ENCODE measurements around the gene CKMT1B. TPM values are rescaled to one million over a fixed set of nuclear protein-coding genes. Genes with fewer than 3 reads are reported as not detected.
"Not testable (repeated sequence)": the region's sequence is repeated elsewhere in the genome, so short reads cannot be mapped to it uniquely, and the experiment has no call there.

The CKMT1B gene
- polyA plus RNA-seq (ENCODE audit: insufficient read length in 3 of 3): 1 to 10 TPM; 2.2 to 3.4 (median 3.2) TPM
- long read RNA-seq, donor 1, partial matches to known transcripts: 0 of 1 reads
- long read RNA-seq, donor 1, other reads (novel, unspliced or antisense): 0 of 1 reads
- long read RNA-seq, donor 2, partial matches to known transcripts: 0 of 2 reads
- long read RNA-seq, donor 2, other reads (novel, unspliced or antisense): 0 of 2 reads
- long read RNA-seq, donor 3: 0 reads
- long read RNA-seq, donor 4: 0 reads
- long read RNA-seq, donor 5, partial matches to known transcripts: 0 of 1 reads
- long read RNA-seq, donor 5, other reads (novel, unspliced or antisense): 0 of 1 reads
- long read RNA-seq, donor 6: 0 reads
- long read RNA-seq, donor 7, partial matches to known transcripts: 0 of 2 reads
- long read RNA-seq, donor 7, other reads (novel, unspliced or antisense): 0 of 2 reads
- long read RNA-seq, donor 8: 0 reads
- long read RNA-seq, donor 9: 0 reads
- long read RNA-seq, donor 10, partial matches to known transcripts: 0 of 2 reads
- long read RNA-seq, donor 10, other reads (novel, unspliced or antisense): 0 of 2 reads
- long read RNA-seq, donor 11, partial matches to known transcripts: 0 of 1 reads
- long read RNA-seq, donor 11, other reads (novel, unspliced or antisense): 0 of 1 reads
- long read RNA-seq, donor 12: 0 reads
- long read RNA-seq, donor 13, partial matches to known transcripts: 0 of 2 reads
- long read RNA-seq, donor 13, other reads (novel, unspliced or antisense): 0 of 2 reads
- long read RNA-seq, donor 14: 0 reads
- long read RNA-seq, donor 15: 0 reads
- long read RNA-seq, donor 16: 0 reads

DNA sequence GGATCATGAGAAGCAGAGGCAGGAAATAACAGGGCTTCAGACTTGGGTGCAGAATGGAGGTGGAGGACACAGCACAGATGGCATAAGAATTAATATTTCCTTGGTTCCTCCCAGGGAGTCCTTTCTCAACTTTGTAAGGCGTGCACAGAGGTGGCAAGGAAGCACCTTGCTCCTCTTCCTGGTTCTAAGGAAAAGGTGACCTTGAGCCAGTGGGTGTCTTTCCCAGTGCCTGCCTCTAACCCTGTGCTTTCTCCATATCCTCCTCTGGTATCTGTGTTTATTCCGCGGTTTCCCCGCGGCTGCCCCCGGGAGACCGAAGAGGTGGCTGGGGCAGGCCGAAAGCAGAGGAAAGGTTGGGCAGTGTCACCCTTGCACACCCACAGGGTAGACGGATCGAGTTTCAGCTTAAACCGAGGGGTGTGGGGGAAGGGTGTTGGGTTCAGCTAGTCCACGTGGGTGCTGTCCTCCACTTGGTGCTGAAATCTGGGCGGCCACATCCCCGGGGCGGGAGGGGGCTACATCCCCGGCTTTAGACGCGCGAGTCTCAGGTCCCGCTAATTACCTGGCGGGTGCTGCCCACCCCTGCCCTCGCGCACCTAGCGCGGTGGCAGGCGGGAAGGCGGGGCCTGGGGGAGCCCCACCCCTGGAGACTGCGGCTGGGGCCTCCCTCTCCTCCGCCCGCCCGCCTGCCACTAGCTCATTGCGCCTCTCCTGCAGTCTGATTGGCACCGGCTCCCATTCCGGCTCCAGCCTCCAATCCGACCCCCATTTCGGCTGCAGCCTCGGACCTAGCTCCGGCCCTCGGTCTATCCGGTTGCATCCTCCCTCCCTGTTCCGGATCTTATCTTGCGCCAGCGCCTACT lies at the start of gene CKMT1B:
CKMT1B (plus strand) TSS at position 700 of the 863 bp plus-strand sequence. CDS start 192 bp downstream, outside the sequence.
- not testable (repeated sequence) for DNase-seq

DNA sequence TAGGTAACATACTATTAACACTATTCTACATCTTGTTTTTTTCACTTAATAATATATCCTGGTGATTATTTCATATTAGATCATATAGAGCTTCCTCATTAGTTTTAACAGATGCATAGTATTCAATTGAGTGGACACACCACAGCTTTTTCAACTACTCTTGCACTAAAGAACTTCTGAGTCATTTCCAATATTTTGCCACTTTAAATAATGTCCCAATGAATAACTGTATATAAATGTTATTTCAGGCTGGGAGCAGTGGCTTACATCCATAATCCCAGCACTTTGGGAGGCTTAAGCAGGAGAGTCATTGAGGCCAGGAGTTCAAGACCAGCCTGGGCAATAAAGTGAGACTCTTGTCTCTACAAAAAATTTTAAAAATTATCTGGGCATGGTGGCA lies 49.6 kb upstream of the CKMT1B start:
- DNase-seq: no peak

DNA sequence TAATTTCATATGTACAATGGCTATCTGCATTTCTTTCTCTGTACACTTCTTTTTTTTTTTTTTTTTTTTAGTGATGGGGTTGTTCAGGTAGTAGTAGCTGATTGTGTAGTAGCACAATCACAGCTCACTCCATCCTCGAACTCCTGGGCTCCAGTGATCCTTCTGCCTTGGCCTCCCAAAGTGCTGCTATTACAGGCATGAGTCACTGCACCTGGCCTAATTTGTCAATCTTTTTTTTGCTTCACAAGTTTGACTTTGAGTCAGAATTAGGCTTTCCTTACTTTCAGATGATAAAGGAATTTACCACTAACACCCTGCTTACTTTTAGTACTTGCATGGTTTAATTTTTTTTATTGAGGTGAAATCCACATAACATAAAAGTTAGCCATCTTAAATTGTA lies 48.4 kb upstream of the CKMT1B start:
- DNase-seq: no peak

DNA sequence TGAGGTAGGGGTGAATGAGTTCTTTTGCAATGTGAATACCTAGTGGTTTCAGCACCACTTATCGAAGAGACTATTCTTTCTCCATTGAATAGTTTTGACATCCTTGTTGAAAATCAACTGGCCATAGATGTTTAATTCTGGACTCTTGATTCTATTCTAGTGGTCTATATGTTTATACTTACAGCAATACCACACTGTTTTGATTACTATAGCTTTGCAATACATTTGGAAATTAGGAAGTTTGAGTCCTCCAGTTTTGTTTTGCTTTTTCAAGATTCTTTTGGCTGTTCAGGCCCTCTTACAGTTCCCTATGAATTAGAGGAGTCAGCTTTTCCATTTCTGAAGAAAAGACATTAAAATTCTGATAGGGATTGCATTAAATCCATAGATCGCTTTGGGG lies 46.3 kb upstream of the CKMT1B start:
- DNase-seq: no peak

DNA sequence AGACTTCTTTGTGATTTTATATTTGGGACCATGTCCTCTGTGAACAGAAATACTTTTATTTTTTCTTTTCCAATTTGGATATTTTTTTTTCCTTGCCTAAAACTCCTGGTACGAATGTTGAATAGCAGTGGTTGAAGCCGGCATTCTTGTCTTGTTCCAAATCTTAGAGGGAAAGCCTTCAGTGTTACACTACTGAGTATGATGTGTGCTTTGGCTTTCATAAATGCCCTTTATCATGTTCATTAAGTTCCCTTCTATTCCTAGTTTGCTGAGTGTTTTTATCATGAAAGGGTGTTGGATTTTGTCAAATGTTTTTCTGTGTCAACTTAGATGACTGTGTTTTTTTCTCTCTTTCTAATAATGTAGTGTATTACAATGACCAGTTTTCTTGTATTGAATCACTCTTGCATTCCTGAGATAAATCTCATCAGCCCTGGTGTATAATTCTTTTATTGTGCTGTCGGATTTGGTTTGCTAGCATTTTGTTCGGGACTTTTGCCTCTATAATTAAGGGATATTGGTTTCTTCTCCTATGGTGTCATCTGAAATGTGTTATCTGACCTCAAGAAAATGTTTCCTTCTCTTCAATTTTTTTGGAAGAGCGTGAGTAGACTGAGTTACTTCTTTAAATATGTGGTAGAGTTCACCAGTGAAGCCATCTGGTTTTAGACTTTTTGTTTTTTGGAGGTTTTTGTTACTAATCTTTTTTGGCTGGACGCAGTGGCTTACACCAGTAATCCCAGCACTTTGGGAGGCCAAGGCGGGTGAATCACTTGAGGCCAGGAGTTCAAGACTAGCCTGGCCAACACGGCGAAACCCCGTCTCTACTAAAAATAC lies 43.1 kb upstream of the CKMT1B start:
- DNase-seq: no peak

DNA sequence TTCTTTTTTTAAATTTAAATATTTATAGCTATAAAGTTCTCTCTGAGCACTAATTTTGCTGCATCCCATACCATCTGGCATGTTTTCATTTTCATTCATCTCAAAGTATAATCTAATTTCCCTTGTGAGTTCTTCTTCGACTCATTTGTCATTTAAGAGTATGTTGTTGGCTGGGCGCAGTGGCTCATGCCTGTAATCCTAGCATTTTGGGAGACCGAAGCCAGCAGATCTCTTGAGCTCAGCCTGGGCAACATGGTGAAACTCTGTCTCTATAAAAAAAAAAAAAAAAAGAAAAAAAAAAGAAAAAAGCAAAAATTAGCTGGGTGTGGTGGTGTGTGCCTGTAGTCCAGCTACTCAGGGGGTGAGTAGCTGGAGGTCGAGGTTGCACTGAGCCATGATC lies 41.6 kb upstream of the CKMT1B start:
- no peak for DNase-seq

DNA sequence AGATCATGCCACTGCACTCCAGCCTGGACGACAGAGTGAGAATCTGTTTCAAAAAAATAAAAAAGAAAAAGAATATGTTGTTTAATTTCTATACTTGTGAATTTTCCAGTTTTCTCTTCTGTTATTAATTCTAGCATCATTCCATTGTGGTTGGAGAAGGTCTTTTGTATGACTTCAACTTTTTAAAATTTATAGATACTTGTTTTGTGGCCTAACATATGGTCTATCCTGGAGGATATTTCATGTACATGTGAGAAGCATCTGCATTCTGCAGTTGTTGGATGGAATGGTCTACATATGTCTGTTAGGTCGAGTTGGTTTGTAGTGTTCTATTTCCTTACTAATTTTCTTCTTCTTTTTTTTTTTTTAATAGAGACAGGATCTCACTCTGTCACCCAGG lies 40.8 kb upstream of the CKMT1B start:
- no peak for DNase-seq

DNA sequence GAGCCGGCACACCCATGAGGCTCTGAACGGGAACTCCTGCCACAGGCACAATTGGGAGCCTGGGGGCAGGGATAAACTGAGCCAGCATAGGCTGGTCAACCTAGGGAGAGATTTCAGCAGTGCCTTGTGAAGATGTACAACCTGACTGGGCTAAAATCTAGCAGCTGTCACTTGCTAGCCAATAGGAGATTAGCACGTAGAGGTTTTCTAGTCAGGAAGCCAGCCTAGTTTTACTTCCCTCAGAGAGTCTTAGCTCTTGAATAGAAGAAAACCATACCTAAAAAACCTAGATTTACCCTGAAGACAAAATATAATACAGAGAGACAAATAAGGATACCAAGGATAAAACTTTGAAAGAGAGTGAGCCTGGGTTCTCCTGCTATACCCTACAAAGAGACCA lies 31.1 kb upstream of the CKMT1B start:
- not testable (repeated sequence) for DNase-seq

DNA sequence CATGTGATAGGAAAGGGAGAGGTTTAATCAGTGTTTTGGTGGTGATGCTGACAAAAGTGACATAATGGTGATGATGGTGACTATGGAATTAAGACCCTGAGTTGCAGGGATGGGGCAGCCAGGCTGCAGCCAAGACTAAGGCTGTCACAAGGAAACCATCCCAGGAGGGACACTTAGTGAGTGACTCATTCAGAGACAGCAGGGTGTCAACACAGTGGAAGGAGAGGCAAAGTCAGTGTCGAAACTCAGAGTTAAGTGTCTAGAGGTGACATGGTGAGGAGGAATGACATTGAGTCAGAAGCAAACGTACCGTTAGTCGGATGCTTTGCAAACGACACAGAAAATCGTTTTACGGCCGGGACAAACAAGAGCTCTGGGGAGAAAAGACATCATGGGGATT lies 30.0 kb upstream of the CKMT1B start:
- DNase-seq: not testable (repeated sequence)

DNA sequence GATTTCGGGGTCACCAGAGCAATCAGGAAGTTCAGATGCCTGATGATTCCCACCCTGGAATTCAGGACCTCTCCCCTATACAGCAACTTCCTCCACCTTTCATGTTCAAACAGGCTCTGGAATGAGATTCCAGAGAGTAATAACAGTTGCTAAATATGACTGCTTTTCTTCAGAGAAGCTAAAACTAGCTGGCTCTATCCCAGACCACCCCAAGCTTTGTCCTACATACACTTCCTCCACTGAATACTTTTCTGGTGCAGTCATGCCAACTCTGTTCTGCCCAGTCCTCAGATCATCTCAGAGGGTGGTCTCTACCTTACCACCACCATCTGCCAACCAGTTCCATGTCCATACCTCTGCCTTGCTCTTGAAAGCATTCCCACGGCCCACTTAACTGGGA lies 27.2 kb upstream of the CKMT1B start:
- DNase-seq: not testable (repeated sequence)

DNA sequence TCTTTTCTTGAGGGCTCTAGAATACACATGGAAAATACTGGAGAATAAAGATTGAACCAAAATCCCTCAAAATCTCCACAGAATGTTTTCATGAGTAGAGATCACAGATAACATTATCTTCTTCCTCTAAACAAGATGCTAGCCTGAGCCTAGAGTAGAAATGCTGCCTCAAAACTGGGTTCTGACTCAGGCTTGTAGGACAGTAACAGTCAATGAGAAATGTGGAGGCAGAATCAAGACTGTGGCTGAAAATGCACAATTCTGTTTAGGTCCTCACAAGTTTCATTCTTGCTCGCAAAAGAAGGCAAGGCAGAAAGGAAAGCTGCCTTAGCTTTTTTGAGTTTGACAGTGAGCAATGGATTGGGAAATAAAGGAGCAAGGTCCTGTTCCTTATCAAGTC lies 19.2 kb upstream of the CKMT1B start:
- DNase-seq: not testable (repeated sequence)

DNA sequence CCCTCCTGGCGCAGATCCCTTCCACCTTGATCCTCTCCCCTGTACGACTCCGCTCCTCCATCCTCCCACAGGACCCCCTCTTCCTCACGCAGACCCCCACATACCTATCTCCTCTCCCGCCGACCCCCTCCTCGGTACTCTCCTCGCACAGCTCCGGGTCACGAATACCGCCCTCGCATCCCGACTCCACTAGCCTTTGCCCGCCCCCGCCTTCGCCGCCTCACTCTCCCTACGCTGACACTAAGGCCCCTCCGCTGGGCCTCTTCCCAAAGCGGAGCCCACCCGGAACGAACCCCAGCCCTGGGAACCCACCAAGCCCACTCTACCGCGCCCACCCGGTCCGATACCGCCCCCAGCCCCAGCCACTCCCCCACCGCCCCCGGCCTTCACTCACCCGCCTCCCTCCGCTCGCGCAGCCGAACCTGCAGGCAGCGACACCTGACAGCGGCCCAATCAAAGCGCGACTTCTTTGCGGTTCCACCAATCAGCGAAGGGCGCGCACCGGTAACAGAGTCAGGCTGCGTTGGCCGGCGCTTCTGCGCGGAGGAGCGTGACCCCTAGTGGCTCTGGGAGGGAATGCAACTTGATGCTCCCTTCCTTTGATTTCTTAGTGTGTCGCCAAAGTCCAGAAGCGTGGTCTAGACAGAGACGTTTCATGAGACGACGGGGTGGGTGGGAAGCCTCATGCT lies 3.9 kb upstream of the CKMT1B start, which contains the start of gene PPIP5K1:
PPIP5K1 (minus strand) TSS at position 431 of the 689 bp plus-strand sequence. CDS start 5,704 bp downstream, outside the sequence.
- DNase-seq: not testable (repeated sequence)

DNA sequence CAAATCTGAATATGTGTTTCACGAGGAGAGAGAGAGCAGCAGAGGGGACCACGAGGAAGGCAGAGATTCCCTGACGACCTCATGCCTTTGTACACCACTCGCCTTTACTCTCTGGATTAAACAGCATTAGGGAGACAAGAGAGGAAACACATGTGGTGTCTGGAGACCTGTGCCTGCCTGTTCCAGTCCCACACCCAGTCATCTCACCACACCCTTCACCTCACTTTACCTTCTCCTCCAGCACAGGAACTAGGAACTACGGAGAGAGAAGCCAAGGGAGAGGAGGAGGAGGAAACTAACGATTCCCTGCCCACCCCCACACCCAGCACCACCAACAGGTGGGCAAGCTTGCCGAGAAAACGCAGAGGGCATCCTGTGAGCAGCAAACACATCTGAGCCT lies 986 bp upstream of the CKMT1B start:
- DNase-seq: not testable (repeated sequence)

DNA sequence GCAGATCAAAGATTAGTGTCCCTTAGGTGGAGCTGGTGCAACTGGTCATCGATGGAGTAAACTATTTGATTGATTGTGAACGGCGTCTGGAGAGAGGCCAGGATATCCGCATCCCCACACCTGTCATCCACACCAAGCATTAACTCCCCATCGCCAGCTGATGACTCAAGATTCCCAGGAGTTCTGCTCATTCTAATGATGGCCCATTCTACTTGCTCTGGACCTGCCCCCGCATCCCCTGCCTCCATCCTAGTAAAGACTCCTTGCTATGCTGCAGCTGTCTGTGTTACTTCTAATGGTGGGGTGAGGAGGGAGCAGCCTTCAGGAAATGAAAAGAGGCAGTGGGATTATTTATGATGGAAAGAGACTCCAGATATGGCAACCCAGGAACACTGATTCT lies 5.3 kb downstream of the CKMT1B start:
- not testable (repeated sequence) for DNase-seq

DNA sequence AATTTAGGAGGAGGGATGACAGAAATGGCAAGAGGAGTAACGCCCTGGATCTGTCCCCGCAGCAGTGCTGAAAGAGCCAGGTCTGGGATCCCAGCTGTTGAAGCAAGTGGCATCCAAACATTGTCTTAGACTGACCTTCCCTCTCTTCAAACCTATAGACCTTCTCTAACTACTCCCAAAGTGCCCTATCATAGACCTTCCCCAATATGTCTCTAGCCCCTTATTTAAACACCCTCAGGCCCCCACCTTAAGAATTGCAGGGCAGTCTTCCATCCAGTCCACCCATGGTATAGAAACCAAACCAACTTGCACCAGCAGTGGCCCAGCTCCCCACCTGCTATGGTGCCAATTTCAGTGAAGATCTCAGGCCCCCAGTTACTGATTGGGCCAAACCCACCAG lies 6.4 kb downstream of the CKMT1B start:
- DNase-seq: not testable (repeated sequence)

DNA sequence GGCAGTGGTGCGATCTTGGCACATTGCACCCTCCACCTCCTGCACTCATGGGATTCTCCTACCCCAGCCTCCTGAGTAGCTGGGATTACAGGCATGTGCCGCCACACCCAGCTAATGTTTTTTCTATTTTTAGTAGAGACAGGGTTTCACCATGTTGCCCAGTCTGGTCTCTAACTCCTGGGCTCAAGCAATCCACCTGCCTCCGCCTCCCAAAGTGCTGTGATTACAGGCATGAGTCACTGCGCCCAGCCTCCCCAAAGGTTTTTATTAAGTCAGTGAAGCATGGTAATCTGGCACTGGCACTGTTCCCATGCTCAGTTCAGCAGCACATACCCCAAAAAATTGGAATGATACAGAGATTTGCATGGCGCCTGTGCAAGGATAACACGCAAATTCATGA lies 8.4 kb downstream of the CKMT1B start:
- not testable (repeated sequence) for DNase-seq

DNA sequence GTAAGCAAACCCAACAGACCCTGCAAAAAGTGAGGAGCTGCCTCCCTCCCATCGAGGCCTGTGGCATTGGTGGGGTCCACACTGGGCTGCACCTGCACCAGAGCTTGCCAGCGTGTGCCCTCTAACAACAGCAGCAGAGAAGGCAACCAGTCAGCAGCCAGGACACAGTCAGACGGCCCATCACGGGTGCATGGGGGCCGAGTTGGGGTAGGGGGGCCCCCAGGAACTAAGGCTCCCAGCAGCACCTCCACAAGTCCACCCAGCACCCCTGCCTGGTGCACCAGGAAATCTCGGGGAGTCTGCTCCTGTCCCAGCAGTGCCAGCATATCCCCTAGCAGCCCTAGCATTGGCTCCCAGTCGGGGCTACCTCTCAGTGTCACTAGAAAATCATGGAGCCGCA lies 23.9 kb downstream of the CKMT1B start:
- DNase-seq: not testable (repeated sequence)

DNA sequence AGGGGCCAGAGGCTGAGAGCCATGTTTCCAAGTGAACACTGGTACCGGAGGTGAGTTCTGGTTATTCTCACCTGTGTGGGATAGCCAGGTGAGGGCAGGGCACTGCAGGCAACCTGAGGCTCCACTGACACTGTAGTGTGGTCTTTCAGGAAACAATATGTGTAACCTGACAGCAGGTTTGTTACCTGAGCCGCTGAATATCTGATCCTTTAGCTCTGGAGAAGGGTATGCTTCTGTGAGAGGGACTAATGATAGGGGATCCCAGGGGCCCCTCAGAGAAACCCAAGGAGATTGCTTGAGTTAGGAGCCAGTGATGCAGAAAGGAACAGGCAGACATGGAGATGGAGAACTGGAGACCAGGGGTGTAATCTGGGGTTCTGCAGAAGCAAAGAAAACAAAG lies 24.9 kb downstream of the CKMT1B start, which contains the start of gene STRC:
STRC (minus strand) TSS at position 101 of the 400 bp plus-strand sequence; CDS start at position 23, 78 bp downstream.
- DNase-seq: not testable (repeated sequence)

DNA sequence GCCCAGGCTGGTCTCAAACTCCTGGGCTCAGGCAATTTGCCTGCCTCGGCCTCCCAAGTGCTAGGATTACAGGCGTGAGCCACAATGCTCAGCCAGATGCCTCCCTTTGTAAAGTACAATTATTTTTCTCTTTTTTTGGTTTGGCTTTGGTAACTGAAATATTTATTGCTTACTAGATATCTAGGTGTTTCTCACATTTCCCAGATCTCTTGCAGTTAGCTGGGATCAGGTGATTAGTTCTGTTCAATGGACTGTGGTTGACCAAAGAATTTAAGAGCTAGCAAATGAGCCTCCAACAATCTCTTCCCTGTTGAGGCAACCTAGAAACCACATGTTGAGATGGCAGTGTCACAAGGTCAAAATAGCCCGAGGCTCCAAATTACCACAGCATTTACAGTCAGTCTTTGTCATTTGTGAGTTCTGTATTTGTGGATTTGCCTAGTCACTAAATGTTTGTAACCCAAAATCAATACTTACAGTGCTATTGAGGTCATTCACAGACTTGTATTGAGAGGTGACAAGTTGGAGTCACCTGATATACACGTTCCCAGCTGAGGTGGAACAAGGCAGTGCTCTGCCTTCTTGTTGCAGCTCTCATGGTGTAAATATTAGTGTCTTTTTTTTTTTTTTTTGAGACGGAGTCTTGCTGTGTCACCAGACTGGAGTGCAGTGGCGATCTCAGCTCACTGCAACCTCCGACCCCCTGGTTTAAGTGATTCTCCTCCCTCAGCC lies 28.4 kb downstream of the CKMT1B start:
- DNase-seq: not testable (repeated sequence)
